DND-41 (cell line): ENCODE results near the gene TGOLN2.

ENCODE experiments used
- CTCF ChIP-seq: IDR thresholded peaks from 2 replicates; pipeline ENCODE4 v1.5.1; 2012; ENCODE audit warnings: borderline replicate concordance, low read length, moderate library complexity, mild to moderate bottlenecking; ENCODE audit not compliant: poor library complexity, severe bottlenecking; ENCODE audit errors: extremely low read depth
- EZH2 ChIP-seq: IDR thresholded peaks from 3 replicates; pipeline ENCODE4 v1.6.1; 2012; ENCODE audit warnings: borderline replicate concordance, low read depth, mild to moderate bottlenecking, moderate library complexity, low read length, inconsistent platforms; ENCODE audit not compliant: severe bottlenecking

DNA sequence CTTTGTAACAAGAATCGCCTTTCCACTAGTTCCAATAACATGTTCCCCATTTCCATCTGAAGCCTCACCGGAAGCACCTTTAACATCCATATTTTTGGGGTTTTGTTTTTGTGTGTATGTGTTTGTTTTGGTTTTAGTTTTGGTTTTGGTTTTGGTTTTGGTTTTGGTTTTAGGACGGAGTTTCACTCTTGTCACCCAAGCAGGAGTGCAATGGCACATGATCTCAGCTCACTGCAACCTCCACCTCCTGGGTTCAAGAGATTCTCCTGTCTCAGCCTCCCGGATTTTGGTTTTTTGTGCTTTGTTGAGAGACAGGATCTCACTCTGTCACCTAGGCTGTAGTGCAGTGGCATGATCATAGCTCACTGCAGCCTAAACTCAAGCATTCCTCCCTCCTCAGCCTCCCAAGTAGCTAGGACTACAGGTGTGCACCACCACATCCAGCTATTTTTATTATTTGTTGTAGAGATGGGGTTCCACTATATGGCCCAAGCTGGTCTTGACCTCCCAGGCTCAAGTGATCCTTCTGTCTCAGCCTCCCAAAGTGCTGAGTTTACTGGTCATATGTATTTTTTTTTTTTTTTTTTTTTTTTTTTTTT, 36.3 kb downstream of the TGOLN2 start:
- no peak for TF ChIP-seq CTCF
- no peak for TF ChIP-seq EZH2
